ENCODE results near the gene EPB41. TPM values are rescaled to one million over a fixed set of nuclear protein-coding genes. Genes with fewer than 3 reads are reported as not detected.

Gene EPB41
- total and polyA plus RNA-seq, 2 donors (not counting 3 experiments of a cell fraction or from before 2014, with no cell fraction given), result 22.3 to 45.7 TPM

- H3K79me2 ChIP-seq (ENCODE audit: control insufficient read depth, insufficient read depth, low read length), result no peaks in the 10 kb centered on the region
- no peaks in the 10 kb centered on the region for H4K20me1 ChIP-seq (replicated peaks; ENCODE audit: control insufficient read depth, extremely low read depth, insufficient read depth, low read length)
- H3K9me3 ChIP-seq (replicated peaks; ENCODE audit: control insufficient read depth, insufficient read depth, low read length), result no peaks in the 10 kb centered on the region
- no peaks in the 10 kb centered on the region for H3K36me3 ChIP-seq (ENCODE audit: control insufficient read depth in 2 of 2, extremely low read depth in 1 of 2, insufficient read depth in 2 of 2, low read length in 2 of 2)
- no TSS peak for BruUV-seq (replicated peaks)
- H3K9me1 ChIP-seq (replicated peaks; ENCODE audit: control insufficient read depth, extremely low read depth, insufficient read depth, low read length), result no peaks in the 10 kb centered on the region
- CTCF ChIA-PET, result no interaction called here
- H3K9ac ChIP-seq (replicated peaks; ENCODE audit: extremely low read depth, insufficient read depth, low read length), result no peak overlapping the region
- no peak for FAIRE-seq
- no peak overlapping the region for H3K4me2 ChIP-seq (ENCODE audit: insufficient read depth, low read length)
- no peak overlapping the region for H2AFZ ChIP-seq (ENCODE audit: low read depth, low read length)
- peaks cover 23% of the 10 kb centered on the region for H3K4me1 ChIP-seq (ENCODE audit: control insufficient read depth, extremely low read depth, insufficient read depth, low read length)
- peaks cover 0 to 14% of the 10 kb centered on the region in 2 experiments for H3K27me3 ChIP-seq (ENCODE audit: control insufficient read depth in 2 of 2, insufficient read depth in 2 of 2, low read length in 2 of 2)
- dilution Hi-C loops (cut with MboI; ENCODE audit: extremely low pct_ligation_motif_present, low sequenced_read_pairs) (no loop called here), intact Hi-C loops (cut with micrococcal nuclease) (no loop called here)
- POLR2A ChIA-PET, result no interaction called here
- H3K4me3 ChIP-seq (replicated peaks in 1 of 3; ENCODE audit: insufficient read depth in 1 of 3, low read depth in 1 of 3, low read length in 3 of 3), result no peak overlapping the region
- H3K27ac ChIP-seq (ENCODE audit: insufficient read depth, low read depth, low read length), result no peak overlapping the region
- TF ChIP-seq POLR2AphosphoS5 (IDR thresholded peaks at IDR 0.05; ENCODE audit: insufficient read depth, low read depth, low read length) (no peak), CTCF (IDR thresholded peaks at IDR 0.05; ENCODE audit: extremely low read depth in 1 of 2, insufficient read depth in 1 of 2, low read depth in 1 of 2, low read length in 2 of 2) (no peak), POLR2A (IDR thresholded peaks at IDR 0.05; ENCODE audit: low read depth, low read length) (no peak), MYC (IDR thresholded peaks at IDR 0.05; ENCODE audit: low read depth, low read length) (no peak), FOS (IDR thresholded peaks at IDR 0.05; ENCODE audit: borderline replicate concordance, insufficient read depth, low read length) (no peak), GATA2 (IDR thresholded peaks at IDR 0.05; ENCODE audit: insufficient read depth, insufficient read length, low read depth, low read length) (no peak), EZH2 (IDR thresholded peaks at IDR 0.05; ENCODE audit: borderline replicate concordance, low read depth, low read length, severe bottlenecking) (no peak), JUN (IDR thresholded peaks at IDR 0.05; ENCODE audit: borderline replicate concordance, insufficient read depth, insufficient read length, low read depth) (no peak), MAX (IDR thresholded peaks at IDR 0.05; ENCODE audit: insufficient read depth, insufficient read length) (no peak)
- DNase-seq (ENCODE audit: low read depth, low spot score), result no peak
Observed at GRCh38 chr1:29126198-29126597, 211.8 kb downstream of the EPB41 start.

Measured in endothelial cell of umbilical vein (primary cell).